Gastroesophageal sphincter (tissue), 4 donors: ENCODE data around the gene LNX2. TPM values are rescaled to one million over a fixed set of nuclear protein-coding genes. Genes with fewer than 3 reads are reported as not detected.

ENCODE experiments used
- ATAC-seq: fragments of 150-250 bp; one replicate; pipeline ENCODE4 v1.9.1; 2016; ENCODE audit warnings: mild to moderate bottlenecking, moderate library complexity
- H3K27ac ChIP-seq, 4 donors: fragments of 200-600 bp; sonication (generic) in 3 of 4; 1 replicate in 3 of 4; 2 replicates in 1 of 4; pipeline ENCODE4 v1.5.1; 2016 to 2019
- H3K27me3 ChIP-seq: fragments of 200-600 bp; sonication (generic); one replicate; pipeline ENCODE4 v1.5.1; 2019
- H3K36me3 ChIP-seq, 2 donors: fragments of 200-600 bp; sonication (generic); one replicate each; pipeline ENCODE4 v1.5.1; 2019; ENCODE audit warnings: control low read depth in 1 of 2
- H3K4me1 ChIP-seq, 3 donors: fragments of 200-600 bp; sonication (generic); 1 replicate in 2 of 3; 2 replicates in 1 of 3; pipeline ENCODE4 v1.5.1; 2016 to 2019; ENCODE audit warnings: control low read depth in 2 of 3
- H3K4me3 ChIP-seq, 2 donors: fragments of 200-600 bp; sonication (generic); one replicate each; pipeline ENCODE4 v1.5.1; 2019; ENCODE audit warnings: mild to moderate bottlenecking in 1 of 2, moderate library complexity in 1 of 2
- H3K9me3 ChIP-seq, 3 donors: fragments of 200-600 bp; sonication (generic); one replicate each; pipeline ENCODE4 v1.5.1; 2017 to 2019; ENCODE audit warnings: control low read depth in 2 of 3
- EP300 ChIP-seq: sonication (generic); formaldehyde crosslinking; IDR thresholded peaks from one replicate; pipeline ENCODE4 v1.6.1; 2017; ENCODE audit warnings: antibody characterized with exemption, mild to moderate bottlenecking
- POLR2A ChIP-seq, 2 donors: fragments of 450-650 bp; IDR thresholded peaks; one replicate each; pipeline ENCODE4 v1.6.1; 2017; ENCODE audit warnings: antibody characterized with exemption in 2 of 2, mild to moderate bottlenecking in 2 of 2, moderate library complexity in 1 of 2
- POLR2AphosphoS5 ChIP-seq: sonication (generic); formaldehyde crosslinking; IDR thresholded peaks from one replicate; pipeline ENCODE4 v1.6.1; 2017; ENCODE audit warnings: antibody characterized with exemption
- WGBS, 2 donors: methylation state at CpG; one replicate each; pipeline ENCODE4 v1.1.5; 2018; ENCODE audit warnings: low coverage in 1 of 2; 5-methylcytosine and 5-hydroxymethylcytosine counted together
- total RNA-seq, 4 donors: library from RNA; depleted of rRNA; stranded (reverse); fragments of >200 nt; gene quantifications; one replicate each; pipeline ENCODE4 v1.1.0, GENCODE V29; 2016
- TF ChIP-seq, protein P1 (sequence below), 4 experiments: fragments of 200-600 bp in 2 of 4; fragments of 450-650 bp in 2 of 4; sonication (generic) in 1 of 4; IDR thresholded peaks; one replicate each; pipeline ENCODE4 v1.5.1; 2017 to 2019; ENCODE audit warnings: antibody characterized with exemption in 4 of 4, mild to moderate bottlenecking in 2 of 4, moderate library complexity in 2 of 4

The LNX2 gene
- total RNA-seq, 4 donors from 2014 or later: 10.6 to 16.0 (median 14.0) TPM

DNA sequence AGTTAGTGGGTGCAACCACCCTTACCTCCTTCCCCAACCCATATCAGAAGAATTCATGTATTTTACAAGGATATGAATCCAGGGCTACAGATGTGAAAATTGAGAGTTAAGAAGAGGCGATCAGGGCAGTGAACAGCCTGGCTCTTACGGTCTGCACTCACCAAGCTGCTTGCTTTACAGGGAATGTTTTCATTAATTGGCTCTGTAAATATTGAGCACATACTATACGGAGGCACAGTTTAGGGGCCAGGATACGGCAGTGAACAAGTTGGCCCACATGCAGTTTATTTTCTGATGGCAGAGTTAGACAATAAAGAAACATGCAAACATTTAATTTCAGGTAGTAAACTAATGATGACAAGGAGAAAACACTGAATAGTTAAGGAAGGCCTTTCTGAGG is 7.8 kb upstream of the LNX2 start:
- WGBS, 2 donors: 81 to 93% methylated on average over 3 to 4 of the region's 4 CpGs
- ATAC-seq: no peak
- Histone ChIP-seq H3K9me3 (no peaks in the 10 kb centered on the region), H3K4me1 (peaks cover 0 to 30% (median 0%) of the 10 kb centered on the region in 3 donors), H3K27me3 (no peaks in the 10 kb centered on the region), H3K4me3 (no peak overlapping the region), H3K27ac (no peak overlapping the region), H3K36me3 (peaks cover 0 to 15% of the 10 kb centered on the region in 2 donors)
- no peak for TF ChIP-seq EP300
- no peak for TF ChIP-seq POLR2AphosphoS5
- TF ChIP-seq, protein P1, sequence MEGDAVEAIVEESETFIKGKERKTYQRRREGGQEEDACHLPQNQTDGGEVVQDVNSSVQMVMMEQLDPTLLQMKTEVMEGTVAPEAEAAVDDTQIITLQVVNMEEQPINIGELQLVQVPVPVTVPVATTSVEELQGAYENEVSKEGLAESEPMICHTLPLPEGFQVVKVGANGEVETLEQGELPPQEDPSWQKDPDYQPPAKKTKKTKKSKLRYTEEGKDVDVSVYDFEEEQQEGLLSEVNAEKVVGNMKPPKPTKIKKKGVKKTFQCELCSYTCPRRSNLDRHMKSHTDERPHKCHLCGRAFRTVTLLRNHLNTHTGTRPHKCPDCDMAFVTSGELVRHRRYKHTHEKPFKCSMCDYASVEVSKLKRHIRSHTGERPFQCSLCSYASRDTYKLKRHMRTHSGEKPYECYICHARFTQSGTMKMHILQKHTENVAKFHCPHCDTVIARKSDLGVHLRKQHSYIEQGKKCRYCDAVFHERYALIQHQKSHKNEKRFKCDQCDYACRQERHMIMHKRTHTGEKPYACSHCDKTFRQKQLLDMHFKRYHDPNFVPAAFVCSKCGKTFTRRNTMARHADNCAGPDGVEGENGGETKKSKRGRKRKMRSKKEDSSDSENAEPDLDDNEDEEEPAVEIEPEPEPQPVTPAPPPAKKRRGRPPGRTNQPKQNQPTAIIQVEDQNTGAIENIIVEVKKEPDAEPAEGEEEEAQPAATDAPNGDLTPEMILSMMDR (IDR thresholded peaks at IDR 0.05): no peak
- no peak for TF ChIP-seq POLR2A (IDR thresholded peaks at IDR 0.05)

DNA sequence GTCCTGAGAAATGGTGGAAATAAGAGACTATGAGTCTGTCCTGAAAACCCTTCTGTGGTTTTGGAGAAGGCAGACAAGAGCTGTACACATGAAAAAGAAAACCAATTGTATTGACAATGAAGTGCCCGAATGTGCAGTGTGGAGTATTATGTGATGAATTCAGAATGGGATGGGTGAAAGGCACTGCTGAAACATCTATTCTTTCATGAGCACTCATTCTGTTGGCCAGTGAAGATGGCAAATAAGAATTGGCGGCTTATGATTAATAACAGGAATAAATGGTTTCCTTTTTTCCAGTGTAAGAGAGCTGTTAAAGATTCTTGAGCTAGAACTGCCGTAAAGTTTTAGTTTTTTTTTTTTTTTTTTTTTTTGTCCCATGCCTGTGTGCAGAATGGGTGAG is 7.1 kb upstream of the LNX2 start:
- ATAC-seq: no peak
- TF ChIP-seq POLR2AphosphoS5 (no peak), POLR2A (IDR thresholded peaks at IDR 0.05) (no peak), EP300 (no peak)
- TF ChIP-seq, protein P1 (IDR thresholded peaks at IDR 0.05): no peak
- WGBS, 2 donors: 77 to 80% methylated on average over 3 of the region's 3 CpGs
- Histone ChIP-seq H3K9me3 (no peaks in the 10 kb centered on the region), H3K27me3 (no peaks in the 10 kb centered on the region), H3K36me3 (peaks cover 0 to 15% of the 10 kb centered on the region in 2 donors), H3K27ac (no peak overlapping the region), H3K4me3 (no peak overlapping the region), H3K4me1 (peaks cover 0 to 35% (median 0%) of the 10 kb centered on the region in 3 donors)

DNA sequence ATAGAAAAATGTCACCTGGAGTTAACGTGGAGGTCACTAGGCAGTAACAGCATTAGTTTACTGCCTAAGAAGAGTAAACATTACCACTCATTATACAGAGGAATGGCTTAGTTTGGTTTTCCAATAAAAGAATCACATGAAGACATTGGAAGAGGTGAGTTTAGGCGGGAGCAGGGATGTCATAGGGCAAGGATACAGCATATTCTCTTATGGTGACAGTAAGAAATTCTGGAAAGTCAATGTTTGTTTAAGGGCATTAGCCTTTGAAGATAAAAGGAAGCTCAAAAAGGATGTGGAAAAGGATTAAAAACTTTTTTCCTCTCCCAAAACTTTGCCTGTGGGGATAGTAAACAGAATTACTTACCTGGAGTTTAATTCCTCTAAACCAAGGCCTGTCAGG is 5.5 kb upstream of the LNX2 start:
- ATAC-seq: no peak
- Histone ChIP-seq H3K4me3 (no peak overlapping the region), H3K9me3 (no peaks in the 10 kb centered on the region), H3K36me3 (peaks cover 0 to 10% of the 10 kb centered on the region in 2 donors), H3K27ac (no peak overlapping the region), H3K27me3 (no peaks in the 10 kb centered on the region), H3K4me1 (peaks cover 0 to 40% (median 0%) of the 10 kb centered on the region in 3 donors)
- 75 to 81% methylated on average over 2 of the region's 2 CpGs for WGBS, 2 donors
- TF ChIP-seq EP300: no peak
- no peak for TF ChIP-seq POLR2AphosphoS5
- TF ChIP-seq, protein P1 (IDR thresholded peaks at IDR 0.05): no peak
- TF ChIP-seq POLR2A (IDR thresholded peaks at IDR 0.05): no peak

DNA sequence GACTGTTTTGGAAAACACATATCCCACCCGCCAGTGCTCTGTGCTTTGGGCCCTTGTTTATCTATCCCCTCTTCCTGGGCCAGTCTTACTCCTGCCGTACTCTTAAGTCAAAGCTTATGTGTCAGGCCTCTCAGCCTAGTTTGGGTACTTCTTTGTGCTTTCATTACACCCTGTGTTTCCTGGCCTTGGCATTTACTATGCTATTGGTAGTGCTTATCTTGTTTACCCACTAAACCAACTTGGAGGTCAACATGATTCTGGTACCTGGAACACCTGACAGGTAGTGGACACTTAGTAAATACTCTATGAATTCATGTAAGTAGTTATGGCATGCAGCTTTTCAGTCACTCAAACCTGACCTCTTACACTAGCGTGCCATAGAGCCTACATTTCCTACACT is 3.7 kb upstream of the LNX2 start:
- Histone ChIP-seq H3K4me3 (no peak overlapping the region), H3K4me1 (peaks cover 0 to 38% (median 3%) of the 10 kb centered on the region in 3 donors), H3K27ac (no peak overlapping the region), H3K9me3 (no peaks in the 10 kb centered on the region), H3K36me3 (peaks cover 0 to 10% of the 10 kb centered on the region in 2 donors), H3K27me3 (no peaks in the 10 kb centered on the region)
- TF ChIP-seq POLR2AphosphoS5 (no peak), EP300 (no peak)
- TF ChIP-seq, protein P1 (IDR thresholded peaks at IDR 0.05): no peak
- WGBS, 2 donors: 97 to 100% methylated on average over 3 of the region's 3 CpGs
- ATAC-seq: no peak

DNA sequence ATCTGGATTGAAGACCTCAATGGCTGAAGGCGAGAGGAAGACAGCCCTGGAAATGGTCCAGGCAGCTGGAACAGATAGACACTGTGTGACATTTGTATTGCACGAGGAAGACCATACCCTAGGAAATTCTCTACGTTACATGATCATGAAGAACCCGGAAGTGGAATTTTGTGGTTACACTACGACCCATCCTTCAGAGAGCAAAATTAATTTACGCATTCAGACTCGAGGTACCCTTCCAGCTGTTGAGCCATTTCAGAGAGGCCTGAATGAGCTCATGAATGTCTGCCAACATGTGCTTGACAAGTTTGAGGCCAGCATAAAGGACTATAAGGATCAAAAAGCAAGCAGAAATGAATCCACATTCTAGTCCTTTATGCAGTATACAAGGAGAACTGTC is 2.6 kb upstream of the LNX2 start:
- H3K4me1 ChIP-seq: peaks cover 0 to 50% (median 15%) of the 10 kb centered on the region in 3 donors
- H3K9me3 ChIP-seq: no peaks in the 10 kb centered on the region
- no peak overlapping the region for H3K27ac ChIP-seq
- 84% methylated on average over 5 to 7 of the region's 7 CpGs for WGBS, 2 donors
- TF ChIP-seq EP300: no peak
- TF ChIP-seq POLR2A (IDR thresholded peaks at IDR 0.05): no peak
- no peak for TF ChIP-seq POLR2AphosphoS5
- TF ChIP-seq, protein P1 (IDR thresholded peaks at IDR 0.05): no peak
- ATAC-seq: no peak
- peaks cover 0 to 10% of the 10 kb centered on the region in 2 donors for H3K36me3 ChIP-seq
- no peaks in the 10 kb centered on the region for H3K27me3 ChIP-seq
- no peak overlapping the region for H3K4me3 ChIP-seq
